Cardiac fibroblast (primary cell): ENCODE measurements around the gene RNF150.

Experiments used
- DNase-seq, 2 donors: peaks; one replicate each; pipeline versions ENCODE4 v3.0.0 to v3.0.0-alpha.2; 2010; ENCODE audit warnings: low read depth in 2 of 2
- H3K4me3 ChIP-seq, 2 donors: replicated peaks in 1 of 2; 1 replicate in 1 of 2; 2 replicates in 1 of 2; pipeline ENCODE4 v1.5.1; 2011; ENCODE audit warnings: low read depth in 2 of 2, low read length in 2 of 2, mild to moderate bottlenecking in 2 of 2, moderate library complexity in 1 of 2
- TF ChIP-seq, protein P1 (sequence below): IDR thresholded peaks from one replicate; pipeline ENCODE4 v1.5.1; 2011; ENCODE audit warnings: low read depth, mild to moderate bottlenecking, low read length, inconsistent platforms

RNF150 gene

DNA sequence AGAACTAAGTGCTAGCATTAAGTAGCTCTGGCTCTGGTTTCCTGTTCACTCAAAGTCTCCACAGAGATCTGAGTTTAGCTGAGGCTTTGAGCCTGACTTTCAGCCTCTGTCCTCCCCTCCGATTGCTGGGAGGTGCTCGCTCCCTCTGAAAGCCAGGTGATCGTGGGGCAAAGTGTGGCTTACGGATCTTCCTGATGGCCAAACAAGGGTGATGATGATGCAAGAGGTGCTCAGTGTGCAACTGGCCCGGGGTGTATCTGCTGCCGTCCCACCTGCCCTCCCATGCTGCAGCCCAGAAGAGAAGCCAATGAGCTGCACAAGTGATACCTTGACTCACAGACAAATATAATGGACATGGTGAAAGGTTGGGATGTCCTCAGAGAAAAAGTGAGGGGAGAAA is 207.9 kb downstream of the RNF150 start:
- no peak for DNase-seq

DNA sequence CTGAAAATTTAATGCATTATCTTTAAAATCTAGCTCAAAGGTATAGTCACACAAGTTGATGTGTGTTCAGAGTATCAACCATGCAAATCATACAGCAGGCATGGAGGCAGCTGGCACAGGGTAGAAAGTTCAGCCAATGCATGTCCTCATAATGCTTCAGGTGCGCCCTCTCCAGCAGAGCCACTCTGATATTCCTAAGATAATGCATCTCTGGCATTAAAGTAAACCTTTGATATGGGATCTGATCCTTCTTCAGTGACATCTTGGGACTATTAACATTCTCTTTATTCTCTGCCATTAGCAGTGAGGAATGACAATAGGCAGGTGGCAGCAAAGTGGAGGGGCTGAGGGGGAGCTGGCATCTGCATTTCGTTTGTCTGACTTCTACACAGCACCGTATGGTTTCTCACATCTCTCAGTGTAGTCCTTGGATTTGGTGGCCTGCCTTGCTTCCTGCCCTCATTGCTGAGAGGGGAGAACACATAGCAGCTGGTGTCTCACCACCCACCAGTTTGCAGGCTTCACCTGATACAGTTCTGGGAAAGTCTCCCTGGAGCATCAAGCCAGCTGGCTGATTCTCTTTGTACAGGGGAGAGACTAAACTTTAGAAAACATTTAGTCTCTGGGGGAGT is 208.4 kb downstream of the RNF150 start:
- no peak overlapping the region for H3K4me3 ChIP-seq
- no peak for DNase-seq
- TF ChIP-seq, protein P1, sequence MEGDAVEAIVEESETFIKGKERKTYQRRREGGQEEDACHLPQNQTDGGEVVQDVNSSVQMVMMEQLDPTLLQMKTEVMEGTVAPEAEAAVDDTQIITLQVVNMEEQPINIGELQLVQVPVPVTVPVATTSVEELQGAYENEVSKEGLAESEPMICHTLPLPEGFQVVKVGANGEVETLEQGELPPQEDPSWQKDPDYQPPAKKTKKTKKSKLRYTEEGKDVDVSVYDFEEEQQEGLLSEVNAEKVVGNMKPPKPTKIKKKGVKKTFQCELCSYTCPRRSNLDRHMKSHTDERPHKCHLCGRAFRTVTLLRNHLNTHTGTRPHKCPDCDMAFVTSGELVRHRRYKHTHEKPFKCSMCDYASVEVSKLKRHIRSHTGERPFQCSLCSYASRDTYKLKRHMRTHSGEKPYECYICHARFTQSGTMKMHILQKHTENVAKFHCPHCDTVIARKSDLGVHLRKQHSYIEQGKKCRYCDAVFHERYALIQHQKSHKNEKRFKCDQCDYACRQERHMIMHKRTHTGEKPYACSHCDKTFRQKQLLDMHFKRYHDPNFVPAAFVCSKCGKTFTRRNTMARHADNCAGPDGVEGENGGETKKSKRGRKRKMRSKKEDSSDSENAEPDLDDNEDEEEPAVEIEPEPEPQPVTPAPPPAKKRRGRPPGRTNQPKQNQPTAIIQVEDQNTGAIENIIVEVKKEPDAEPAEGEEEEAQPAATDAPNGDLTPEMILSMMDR, result no peak

More for the DNA sequence above, 207.9 kb downstream of the RNF150 start:
- TF ChIP-seq, protein P1, result no peak
- H3K4me3 ChIP-seq, result no peak overlapping the region

DNA sequence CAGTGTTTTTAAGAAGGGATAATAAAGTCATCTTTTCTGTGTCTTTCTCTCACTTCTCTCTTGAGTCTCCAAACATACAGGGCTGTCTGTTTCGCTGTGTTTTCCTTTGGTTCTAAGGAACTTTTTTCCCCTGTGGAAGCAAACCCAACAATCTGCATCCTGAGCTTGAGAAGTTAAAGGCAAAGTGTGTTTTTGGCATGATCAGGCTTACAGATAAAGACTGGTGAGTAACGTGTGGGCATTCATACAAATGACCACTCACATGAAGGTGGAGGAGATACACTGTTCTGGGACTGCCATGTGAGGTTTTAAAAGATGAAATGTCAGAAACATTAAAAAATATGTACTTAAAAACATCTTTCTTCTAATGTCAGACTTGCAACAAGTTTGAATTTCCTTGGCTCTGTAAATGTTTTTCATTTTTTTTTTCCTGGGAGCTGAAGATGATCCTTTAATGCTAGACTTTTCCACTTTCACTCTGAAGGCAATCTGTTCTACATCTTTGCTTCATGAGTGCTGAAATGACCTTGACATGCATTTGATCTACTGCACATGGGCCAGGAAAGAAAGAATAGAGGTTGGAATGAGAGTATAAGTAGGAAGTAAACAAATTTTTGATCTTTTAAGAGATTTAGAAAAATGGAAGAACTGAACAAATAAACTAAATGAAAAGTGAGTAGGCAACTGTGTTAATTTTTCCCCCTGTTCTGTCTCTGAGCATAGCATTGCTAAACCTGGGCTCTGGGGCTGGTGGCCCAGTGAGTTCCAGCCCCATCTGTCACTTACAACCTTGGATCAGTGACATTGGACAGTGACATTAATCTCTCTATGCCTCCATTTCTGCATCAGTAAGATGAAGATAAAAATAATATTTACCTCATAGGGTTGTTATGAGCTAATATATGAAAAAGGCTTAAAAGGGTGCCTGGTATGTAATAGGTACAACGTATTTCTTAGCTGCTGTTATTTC is 226.0 kb downstream of the RNF150 start:
- TF ChIP-seq, protein P1, result no peak
- no peak for DNase-seq
- H3K4me3 ChIP-seq, result no peak overlapping the region

DNA sequence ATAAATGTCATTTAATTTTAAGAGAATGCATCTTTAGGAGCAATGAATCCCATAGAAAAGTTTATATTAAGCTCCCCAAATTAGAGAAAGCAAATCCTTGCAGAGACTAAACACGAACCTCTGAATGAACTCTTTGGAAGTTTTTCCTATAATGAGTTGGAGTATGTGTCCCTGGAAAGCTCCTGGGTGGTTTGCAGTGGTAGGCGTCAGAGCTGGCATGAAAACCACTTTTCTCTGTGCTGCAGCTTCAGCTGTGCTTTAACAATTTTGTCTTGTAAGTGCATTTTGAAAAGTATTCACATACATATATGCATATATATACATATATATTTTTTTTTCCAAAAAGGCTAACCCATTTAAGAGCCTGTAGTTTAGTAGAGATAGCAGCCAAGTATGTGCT is 228.4 kb downstream of the RNF150 start:
- TF ChIP-seq, protein P1, result no peak
- no peak overlapping the region for H3K4me3 ChIP-seq
- no peak for DNase-seq

DNA sequence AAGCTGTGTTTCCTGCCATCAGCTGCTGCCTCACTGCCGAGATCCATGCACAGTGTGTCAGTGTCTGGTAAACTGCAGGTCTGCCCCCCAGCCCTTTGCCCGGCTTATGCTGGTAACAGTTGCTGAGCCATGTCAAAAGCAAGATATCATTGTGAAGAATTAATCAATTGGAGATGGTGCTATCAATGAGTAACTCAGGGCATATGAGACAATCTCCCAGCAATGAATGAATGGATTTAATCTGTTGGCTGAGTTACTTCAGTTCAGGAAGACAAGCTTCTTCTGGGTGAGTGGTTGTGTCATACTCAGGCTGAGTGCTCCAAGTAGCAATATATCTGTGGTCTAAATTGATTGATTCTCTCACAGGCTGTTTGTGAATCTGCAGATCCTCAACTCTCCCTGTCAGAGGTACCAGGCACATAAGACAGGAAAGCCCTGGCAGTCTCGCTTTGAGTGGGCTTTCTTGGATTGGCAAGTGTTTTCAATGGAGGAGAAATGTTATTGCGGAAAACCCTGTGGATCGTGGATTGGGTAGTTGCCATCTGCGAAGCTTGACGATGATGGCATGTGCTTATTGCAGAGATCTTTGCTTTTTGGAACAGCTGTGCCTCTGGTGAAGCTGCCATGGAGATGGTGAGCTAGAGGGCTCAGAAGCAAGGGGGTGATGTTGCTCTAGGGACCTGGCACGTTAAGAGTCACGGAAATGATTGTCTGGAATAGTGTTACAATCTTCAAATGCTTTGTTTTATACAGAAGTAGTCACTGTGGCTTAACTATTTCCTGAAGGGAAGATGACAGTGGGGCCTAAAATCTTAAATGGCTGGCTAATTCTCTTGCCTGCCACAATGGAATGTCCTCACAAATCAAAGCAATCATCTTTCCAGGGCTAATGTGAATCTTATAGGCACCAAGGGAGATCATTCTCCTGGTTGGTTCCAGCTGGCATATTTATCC is 229.5 kb downstream of the RNF150 start:
- TF ChIP-seq, protein P1, result no peak
- no peak for DNase-seq
- no peak overlapping the region for H3K4me3 ChIP-seq

DNA sequence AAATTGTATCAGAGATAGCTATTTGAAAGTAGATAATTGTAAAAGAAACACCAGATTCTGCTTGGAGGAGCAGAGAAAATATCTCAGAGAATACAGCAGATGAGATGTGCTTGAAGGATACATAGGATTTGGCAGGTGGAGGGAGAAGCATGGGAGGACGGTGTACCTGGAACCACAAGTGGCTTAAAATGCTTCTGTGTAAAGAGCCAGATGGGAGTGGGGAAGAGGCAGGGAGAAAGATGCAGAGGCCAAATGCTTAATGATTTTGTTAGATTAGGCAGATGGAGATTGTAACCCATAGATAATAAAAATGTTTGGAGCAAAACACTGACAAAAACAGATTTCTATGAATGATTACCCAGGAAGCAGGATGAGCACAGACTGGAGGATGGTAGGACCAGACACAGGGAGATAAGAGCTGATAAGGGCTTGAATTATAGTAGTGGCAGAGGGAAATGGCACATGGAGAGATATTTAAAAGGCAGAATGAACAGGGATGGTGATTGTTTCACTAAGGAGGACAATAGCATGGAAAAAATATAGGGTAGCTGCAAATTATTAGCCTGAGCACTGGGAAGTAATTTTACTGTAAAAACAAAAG is 231.4 kb downstream of the RNF150 start:
- no peak for DNase-seq
- TF ChIP-seq, protein P1, result no peak
- no peak overlapping the region for H3K4me3 ChIP-seq
